ENCODE data around the gene C2CD3. TPM values are rescaled to one million over a fixed set of nuclear protein-coding genes. Genes with fewer than 3 reads are reported as not detected.

C2CD3 gene
- total and polyA plus RNA-seq, 2 of the 4 experiments (the other 2 are of a cell fraction): 11.1 to 19.2 TPM

DNA sequence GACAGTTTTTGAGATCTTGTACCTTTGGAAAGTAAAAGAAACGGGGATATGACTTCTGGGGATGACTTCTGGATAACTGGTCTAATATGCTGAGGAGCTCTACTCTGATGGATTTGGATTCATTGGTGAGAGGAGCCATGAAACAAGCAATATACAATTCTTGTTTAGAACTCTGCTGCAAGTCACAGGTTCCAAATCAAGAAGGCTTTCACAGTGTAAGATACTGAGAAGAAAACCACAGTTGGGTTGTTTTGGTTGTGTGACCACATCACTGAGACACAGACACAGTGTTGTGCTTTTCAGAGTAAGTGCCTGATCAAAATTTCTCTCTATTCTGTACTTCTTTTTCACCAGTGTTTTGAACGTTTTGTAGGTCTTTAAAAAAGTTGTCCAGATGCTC is 175.1 kb downstream of the C2CD3 start:
- POLR2A ChIA-PET (ENCODE audit: unreplicated experiment): no interaction called here

More for the DNA sequence above, 175.1 kb downstream of the C2CD3 start:
- CTCF ChIA-PET: no interaction called here
- no peak overlapping the region for H3K4me3 ChIP-seq (ENCODE audit: insufficient read depth, low read depth, low read length)
- no peak overlapping the region for H4K91ac ChIP-seq (ENCODE audit: insufficient read depth, low read depth, low read length)
- H3K18ac ChIP-seq (ENCODE audit: low read depth, low read length): no peak overlapping the region
- TF ChIP-seq SMC3 (IDR thresholded peaks at IDR 0.05; ENCODE audit: low read depth, low read length) (no peak), CEBPB (IDR thresholded peaks at IDR 0.05; ENCODE audit: low read depth, low read length) (no peak), ELK1 (IDR thresholded peaks at IDR 0.05; ENCODE audit: borderline replicate concordance, low read depth, low read length) (no peak), MXI1 (IDR thresholded peaks at IDR 0.05; ENCODE audit: borderline replicate concordance, low read depth, low read length) (no peak), RAD21 (IDR thresholded peaks at IDR 0.05; ENCODE audit: low read length) (no peak), FOS (IDR thresholded peaks at IDR 0.05; ENCODE audit: low read depth, low read length) (no peak), MAZ (IDR thresholded peaks at IDR 0.05; ENCODE audit: borderline replicate concordance, low read depth, low read length) (no peak), CHD1 (IDR thresholded peaks at IDR 0.05; ENCODE audit: low read depth, low read length) (no peak), MAFK (IDR thresholded peaks at IDR 0.05; ENCODE audit: low read depth, low read length) (no peak), NFE2L2 (IDR thresholded peaks at IDR 0.05; ENCODE audit: low read depth, low read length) (no peak), BHLHE40 (IDR thresholded peaks at IDR 0.05; ENCODE audit: low read depth, low read length) (no peak), RCOR1 (IDR thresholded peaks at IDR 0.05; ENCODE audit: insufficient replicate concordance, low read length) (no peak), POLR2A (IDR thresholded peaks at IDR 0.05; ENCODE audit: low read depth, low read length) (no peak)
- WGBS, 2 experiments (ENCODE audit: extremely low coverage in 2 of 2, insufficient read length in 1 of 2): no CpG with 5 or more reads among the region's 2 CpGs
- no peak overlapping the region for H3K56ac ChIP-seq (ENCODE audit: extremely low read depth, insufficient read depth, low read length)
- dilution Hi-C loops (cut with HindIII; ENCODE audit: low sequenced_read_pairs, unreplicated experiment): no loop called here
- BruUV-seq (replicated peaks): no TSS peak
- in situ Hi-C loops (cut with MboI; ENCODE audit: low sequenced_read_pairs): no loop called here
- H2AFZ ChIP-seq (replicated peaks; ENCODE audit: low read length, poor library complexity): no peak overlapping the region
- DNase-seq (no peak), ATAC-seq (ENCODE audit: low read depth) (no peak)
- no peak overlapping the region for H2AK5ac ChIP-seq (ENCODE audit: low read depth, low read length)
- no peak overlapping the region for H2AK9ac ChIP-seq (replicated peaks; ENCODE audit: low read depth, low read length, poor library complexity)
- no peak overlapping the region for H2BK5ac ChIP-seq (ENCODE audit: low read depth, low read length, poor library complexity, severe bottlenecking)
- H3K27me3 ChIP-seq (ENCODE audit: control insufficient read depth, insufficient read depth, low read length): no peaks in the 10 kb centered on the region; the same call in 1 of the 2 replicates
- no peaks in the 10 kb centered on the region for H3K4me1 ChIP-seq (ENCODE audit: control insufficient read depth, insufficient read depth, low read length)
- no peak overlapping the region for H2BK120ac ChIP-seq (ENCODE audit: low read depth, low read length)
- H2BK15ac ChIP-seq (ENCODE audit: low read depth, low read length): no peak overlapping the region
- intact Hi-C loops (cut with micrococcal nuclease): no loop called here
- H3K4ac ChIP-seq (ENCODE audit: low read depth, low read length): no peak overlapping the region
- no peak overlapping the region for H3K4me2 ChIP-seq (ENCODE audit: low read depth, low read length)
- no peak overlapping the region for H3K23ac ChIP-seq (ENCODE audit: low read depth, low read length)
- H3K9me1 ChIP-seq (ENCODE audit: insufficient read depth, low read length): no peaks in the 10 kb centered on the region
- no peaks in the 10 kb centered on the region for H3K9me3 ChIP-seq (ENCODE audit: control insufficient read depth, insufficient read depth, low read length)
- no peaks in the 10 kb centered on the region for H4K20me1 ChIP-seq (ENCODE audit: insufficient read depth, low read length)
- H3K14ac ChIP-seq (replicated peaks; ENCODE audit: low read depth, low read length): no peak overlapping the region
- H3K36me3 ChIP-seq (ENCODE audit: control insufficient read depth, insufficient read depth, low read length): no peaks in the 10 kb centered on the region
- no peak overlapping the region for H4K8ac ChIP-seq (ENCODE audit: low read depth in 2 of 2, low read length in 2 of 2)
- no peak overlapping the region for H3K9ac ChIP-seq (ENCODE audit: low read depth, low read length)
- H4K5ac ChIP-seq (ENCODE audit: low read depth, low read length): no peak overlapping the region
- no peak overlapping the region for H2BK20ac ChIP-seq (ENCODE audit: low read depth, low read length)
- H3K79me1 ChIP-seq (ENCODE audit: low read depth in 1 of 2, low read length in 2 of 2): no peaks in the 10 kb centered on the region
- H3K27ac ChIP-seq (ENCODE audit: insufficient read depth, low read length): no peak overlapping the region
